Stomach (tissue), 9 donors: ENCODE measurements around the gene FBXO11. TPM values are rescaled to one million over a fixed set of nuclear protein-coding genes. Genes with fewer than 3 reads are reported as not detected.
A peak's percentile ranks its signal among the peaks of the same experiment; 100 is the strongest.

Experiments used
- DNase-seq, 2 donors: peaks; one replicate each; pipeline versions ENCODE4 v3.0.0 to v3.0.0-alpha.2; 2013 to 2019
- H3K27ac ChIP-seq, 5 donors: fragments of 200-600 bp in 4 of 5; sonication (generic) in 4 of 5; one replicate each; pipeline ENCODE4 v1.5.1; 2013 to 2019; ENCODE audit warnings: mild to moderate bottlenecking in 1 of 5, moderate library complexity in 1 of 5
- H3K27me3 ChIP-seq, 3 donors: fragments of 200-600 bp; sonication (generic); one replicate each; pipeline ENCODE4 v1.5.1; 2017 to 2019; ENCODE audit warnings: mixed run types in 1 of 3
- H3K36me3 ChIP-seq, 4 donors: fragments of 200-600 bp; sonication (generic); 1 replicate in 3 of 4; 2 replicates in 1 of 4; pipeline ENCODE4 v1.5.1; 2016 to 2019
- H3K4me1 ChIP-seq, 4 donors: fragments of 200-600 bp; sonication (generic); one replicate each; pipeline ENCODE4 v1.5.1; 2016 to 2019
- H3K4me3 ChIP-seq, 4 donors: fragments of 200-600 bp; sonication (generic) in 3 of 4; one replicate each; pipeline ENCODE4 v1.5.1; 2016 to 2019; ENCODE audit warnings: mild to moderate bottlenecking in 1 of 4
- H3K9me3 ChIP-seq, 4 donors: fragments of 200-600 bp; sonication (generic); one replicate each; pipeline ENCODE4 v1.5.1; 2016 to 2019
- CTCF ChIP-seq, 7 experiments: fragments of 450-650 bp in 4 of 7; fragments of 200-600 bp in 3 of 7; sonication (generic) in 3 of 7; IDR thresholded peaks; one replicate each; pipeline ENCODE4 v1.5.1; 2016 to 2019; ENCODE audit warnings: antibody characterized with exemption in 7 of 7, control low read depth in 2 of 7, mild to moderate bottlenecking in 1 of 7
- EP300 ChIP-seq: sonication (generic); formaldehyde crosslinking; IDR thresholded peaks from one replicate; pipeline ENCODE4 v1.6.1; 2017; ENCODE audit warnings: antibody characterized with exemption
- POLR2A ChIP-seq, 4 donors: fragments of 450-650 bp; IDR thresholded peaks; one replicate each; pipeline ENCODE4 v1.6.1; 2016; ENCODE audit warnings: antibody characterized with exemption in 4 of 4, control low read depth in 2 of 4, mild to moderate bottlenecking in 1 of 4, moderate library complexity in 1 of 4
- POLR2AphosphoS5 ChIP-seq, 3 donors: sonication (generic); formaldehyde crosslinking; IDR thresholded peaks; one replicate each; pipeline ENCODE4 v1.6.1; 2016; ENCODE audit warnings: antibody characterized with exemption in 3 of 3
- WGBS, 5 donors: extraction: QIAGEN DNeasy Blood & Tissue Kit in 3 of 5; methylation state at CpG; one replicate each; pipeline versions ENCODE4 v1.1.5 to v1.1.7; 2013 to 2018; 5-methylcytosine and 5-hydroxymethylcytosine counted together
- intact Hi-C: fragments of 100-400 bp; cut with DNase I; formaldehyde crosslinking; loops from one replicate; pipeline ENCODE4 v1.15.1; 2023; ENCODE audit warnings: low total_unique reads
- polyA plus RNA-seq, 3 donors: library from polyadenylated mRNA; stranded (reverse); fragments of 200-250 nt; gene quantifications; one replicate each; pipeline ENCODE4 v1.2.3, GENCODE V29; 2013
- total RNA-seq, 5 donors: library from RNA; depleted of rRNA; stranded (reverse); fragments of >200 nt; gene quantifications; one replicate each; pipeline versions ENCODE4 v1.1.0 to v1.2.3, GENCODE V29; 2014 to 2016
- donor health status: healthy with polysubstance abuse.
- donor health status: Bipolar disorder and iron deficiency.
- donor health status: healthy.

Gene FBXO11
- total and polyA plus RNA-seq, 8 donors = 7.6 to 120 (median 30.8) TPM

DNA sequence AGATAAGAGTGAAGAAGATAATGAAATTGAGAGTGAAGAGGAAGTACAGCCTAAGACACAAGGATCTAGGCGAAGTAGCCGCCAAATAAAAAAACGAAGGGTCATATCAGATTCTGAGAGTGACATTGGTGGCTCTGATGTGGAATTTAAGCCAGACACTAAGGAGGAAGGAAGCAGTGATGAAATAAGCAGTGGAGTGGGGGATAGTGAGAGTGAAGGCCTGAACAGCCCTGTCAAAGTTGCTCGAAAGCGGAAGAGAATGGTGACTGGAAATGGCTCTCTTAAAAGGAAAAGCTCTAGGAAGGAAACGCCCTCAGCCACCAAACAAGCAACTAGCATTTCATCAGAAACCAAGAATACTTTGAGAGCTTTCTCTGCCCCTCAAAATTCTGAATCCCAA lies 107.7 kb downstream of the FBXO11 start:
- WGBS, 5 donors = 82 to 91% (median 85%) methylated on average over 6 of the region's 6 CpGs

DNA sequence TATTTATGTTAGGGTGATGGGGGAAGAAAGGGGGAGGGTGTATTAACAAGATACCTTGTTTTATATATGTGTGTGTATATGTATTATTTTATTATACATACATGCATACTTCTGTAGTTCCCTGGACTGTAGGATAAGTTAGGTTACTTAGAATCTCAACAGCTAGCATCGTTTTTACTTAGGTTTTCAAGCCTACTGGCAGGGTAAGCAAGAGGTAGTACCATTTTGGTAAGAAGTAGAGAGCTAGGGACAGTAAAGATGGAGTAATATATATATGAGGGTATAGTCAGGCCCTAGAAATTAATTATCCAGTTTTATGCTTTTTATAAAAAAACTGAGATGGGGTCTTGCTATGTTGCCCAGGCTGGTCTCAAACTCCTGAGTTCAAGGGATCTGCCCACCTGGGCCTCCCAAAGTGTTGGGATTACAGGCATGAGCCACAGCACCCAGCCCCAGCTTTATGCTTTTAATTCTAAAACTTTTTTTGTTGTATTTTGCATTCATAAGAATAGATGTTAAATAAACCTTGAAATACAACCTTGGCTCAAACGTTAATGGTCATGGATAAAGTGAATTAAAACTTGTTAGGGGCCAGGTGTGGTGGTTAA lies 110.1 kb downstream of the FBXO11 start:
- 79 to 94% (median 82%) methylated on average over 2 of the region's 2 CpGs for WGBS, 5 donors
- H3K4me1 ChIP-seq = peaks cover 0 to under 1% (median 0%) of the 10 kb centered on the region in 4 donors
- no peaks in the 10 kb centered on the region for H3K27me3 ChIP-seq

More for the DNA sequence above, 107.7 kb downstream of the FBXO11 start:
- no peak overlapping the region for H3K4me3 ChIP-seq
- H3K27me3 ChIP-seq = no peaks in the 10 kb centered on the region
- intact Hi-C loops = no loop called here
- H3K27ac ChIP-seq = no peak overlapping the region
- H3K36me3 ChIP-seq = peaks cover 45 to 100% (median 96%) of the 10 kb centered on the region in 4 donors
- no peak for DNase-seq
- H3K9me3 ChIP-seq = peaks cover 0 to 8% (median 7%) of the 10 kb centered on the region in 4 donors
- no peaks in the 10 kb centered on the region for H3K4me1 ChIP-seq
- TF ChIP-seq EP300 = no peak
- TF ChIP-seq POLR2AphosphoS5 (IDR thresholded peaks at IDR 0.05) = no peak
- TF ChIP-seq CTCF (IDR thresholded peaks at IDR 0.05) = no peak

GRCh38 chr2:47785986-47786385 lies 120.3 kb downstream of the FBXO11 start:
- WGBS, 5 donors = 65 to 82% (median 75%) methylated on average over 7 of the region's 7 CpGs
- Histone ChIP-seq H3K4me3 (peak overlapping the region in 1 of 4 donors; percentile 3), H3K36me3 (peaks cover 0 to 4% (median 1%) of the 10 kb centered on the region in 4 donors), H3K9me3 (no peaks in the 10 kb centered on the region), H3K27ac (no peak overlapping the region), H3K27me3 (no peaks in the 10 kb centered on the region), H3K4me1 (peaks cover 11 to 51% (median 34%) of the 10 kb centered on the region in 4 donors)
- intact Hi-C loops = no loop called here
- TF ChIP-seq EP300 = no peak
- TF ChIP-seq POLR2AphosphoS5 (IDR thresholded peaks at IDR 0.05) = no peak
- no peak for TF ChIP-seq POLR2A (IDR thresholded peaks at IDR 0.05)
- no peak for TF ChIP-seq CTCF (IDR thresholded peaks at IDR 0.05)
- peak in 1 of 2 donors; percentile 20 for DNase-seq

More for the DNA sequence above, 110.1 kb downstream of the FBXO11 start:
- Histone ChIP-seq H3K36me3 (peaks cover 30 to 94% (median 90%) of the 10 kb centered on the region in 4 donors), H3K27ac (no peak overlapping the region), H3K9me3 (no peaks in the 10 kb centered on the region), H3K4me3 (no peak overlapping the region)
- no peak for DNase-seq
- TF ChIP-seq POLR2AphosphoS5 (IDR thresholded peaks at IDR 0.05) (no peak), POLR2A (IDR thresholded peaks at IDR 0.05) (no peak)
- intact Hi-C loops = no loop called here

- intact Hi-C loops = no loop called here
- H3K9me3 ChIP-seq = no peaks in the 10 kb centered on the region
- peaks cover 11 to 37% (median 26%) of the 10 kb centered on the region in 4 donors for H3K4me1 ChIP-seq
- peak overlapping the region in 4 of 5 donors; percentile 94 to 95 (median 94) for H3K27ac ChIP-seq
- peak overlapping the region; percentile 80 to 97 (median 92) for H3K4me3 ChIP-seq
- DNase-seq = peak in 1 of 2 donors; percentile 60
- H3K36me3 ChIP-seq = no peaks in the 10 kb centered on the region
- H3K27me3 ChIP-seq = no peaks in the 10 kb centered on the region
- TF ChIP-seq CTCF (IDR thresholded peaks at IDR 0.05) (no peak), POLR2AphosphoS5 (IDR thresholded peaks at IDR 0.05) (no peak), EP300 (no peak), POLR2A (IDR thresholded peaks at IDR 0.05) (no peak)
- 14 to 37% (median 25%) methylated on average over 28 of the region's 28 CpGs for WGBS, 5 donors
These were observed 121.9 kb downstream of the FBXO11 start for GRCh38 chr2:47784352-47784851.
